Keratinocyte (primary cell): ENCODE measurements around the gene SKI.

Source experiments
- CTCF ChIP-seq, 3 experiments: IDR thresholded peaks in 1 of 3; conservative IDR thresholded peaks in 1 of 3; optimal IDR thresholded peaks in 1 of 3; 2 replicates in 2 of 3; 3 replicates in 1 of 3; pipeline versions ENCODE3 to v1.5.1; 2011; ENCODE audit warnings: low read length in 3 of 3, mild to moderate bottlenecking in 3 of 3, moderate library complexity in 2 of 3, control low read depth in 1 of 3, inconsistent platforms in 1 of 3; ENCODE audit not compliant: insufficient read depth in 2 of 3; ENCODE audit errors: extremely low read depth in 1 of 3
- EZH2 ChIP-seq: IDR thresholded peaks from one replicate; pipeline ENCODE4 v1.6.1; 2012; ENCODE audit warnings: inconsistent platforms, mild to moderate bottlenecking, low read length, moderate library complexity

GRCh38 chr1:2221271-2221670 is 6.8 kb upstream of the SKI start:
- TF ChIP-seq CTCF (optimal IDR thresholded peaks at IDR 0.05 in 1 of 3, IDR thresholded peaks at IDR 0.05 in 1 of 3, conservative IDR thresholded peaks at IDR 0.05 in 1 of 3; ENCODE audit: extremely low read depth in 1 of 3, insufficient read depth in 2 of 3, low read length in 3 of 3): no peak
- no peak for TF ChIP-seq EZH2
